RWPE2 (cell line): ENCODE data around the gene C6orf89.

Experiments used
- ATAC-seq: fragments of 200-7000 bp; cut with Tn5 transposase; 3 replicates; pipeline ENCODE4 v1.9.1; 2021; ENCODE audit warnings: low read depth
- DNase-seq: peaks from one replicate; pipeline ENCODE4 v3.0.0-alpha.2; 2020; ENCODE audit warnings: low spot score
- H3K27ac ChIP-seq: fragments of 450-650 bp; 2 replicates; pipeline ENCODE4 v1.5.1; 2017; ENCODE audit warnings: mild to moderate bottlenecking; ENCODE audit not compliant: poor library complexity, severe bottlenecking
- H3K27me3 ChIP-seq: fragments of 250-450 bp; sonication (Bioruptor Pico); 2 replicates; pipeline ENCODE4 v1.5.1; 2021; ENCODE audit warnings: mild to moderate bottlenecking, moderate library complexity; ENCODE audit not compliant: insufficient read depth, poor library complexity, severe bottlenecking
- H3K36me3 ChIP-seq: fragments of 250-450 bp; sonication (Bioruptor Pico); 2 replicates; pipeline ENCODE4 v1.5.1; 2020; ENCODE audit warnings: low read depth, mild to moderate bottlenecking, moderate library complexity
- H3K4me1 ChIP-seq: fragments of 250-450 bp; sonication (Bioruptor Pico); 2 replicates; pipeline ENCODE4 v1.5.1; 2021; ENCODE audit warnings: mild to moderate bottlenecking, moderate library complexity; ENCODE audit not compliant: insufficient read depth, poor library complexity, severe bottlenecking
- H3K4me3 ChIP-seq: fragments of 250-450 bp; sonication (Bioruptor Pico); 2 replicates; pipeline ENCODE4 v1.5.1; 2021; ENCODE audit warnings: mild to moderate bottlenecking, moderate library complexity; ENCODE audit not compliant: severe bottlenecking
- H3K9me3 ChIP-seq: fragments of 250-450 bp; sonication (Bioruptor Pico); 2 replicates; pipeline ENCODE4 v1.5.1; 2021; ENCODE audit warnings: mild to moderate bottlenecking, moderate library complexity; ENCODE audit not compliant: severe bottlenecking
- TF ChIP-seq, protein P1 (sequence below): fragments of 450-650 bp; IDR thresholded peaks from one replicate; pipeline ENCODE4 v1.5.1; 2017; ENCODE audit warnings: mild to moderate bottlenecking, moderate library complexity; ENCODE audit not compliant: poor library complexity, severe bottlenecking

Gene C6orf89

DNA sequence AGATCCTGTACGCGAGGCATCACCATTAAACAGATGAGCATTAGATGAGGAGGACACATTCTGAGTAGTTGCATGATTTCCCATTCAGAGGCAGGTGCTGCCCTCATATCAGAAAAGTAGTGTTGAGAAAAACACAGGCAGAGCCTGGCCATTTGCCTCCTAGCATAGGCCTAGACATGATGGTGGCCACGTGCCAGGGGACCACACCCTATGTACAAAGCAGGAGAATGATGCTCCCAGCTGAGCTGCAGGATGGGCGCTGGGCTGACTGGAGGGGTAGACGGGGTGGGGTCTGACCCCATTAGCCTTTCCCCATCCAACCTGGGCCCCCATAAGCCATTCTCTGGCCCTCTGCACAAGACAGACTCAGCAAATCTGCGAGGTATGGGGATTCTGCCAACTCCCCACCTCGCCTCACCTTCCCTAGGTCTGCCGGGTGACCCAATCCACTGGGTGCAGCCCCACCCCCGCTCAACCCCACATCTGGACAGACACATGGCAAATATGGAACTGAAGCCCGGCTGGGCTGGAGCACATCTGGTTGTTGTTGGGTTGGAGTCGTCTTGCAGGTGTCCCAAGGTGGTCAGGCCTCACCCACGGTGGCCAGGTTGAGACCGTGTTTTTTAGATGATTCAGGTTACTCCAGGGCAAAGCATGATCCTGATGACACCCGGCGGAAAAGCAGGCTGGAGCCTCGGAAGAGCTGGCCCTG lies 82.7 kb downstream of the C6orf89 start:
- DNase-seq (no peak), ATAC-seq (peak; percentile 39; the same call in 2 of the 3 replicates)
- Histone ChIP-seq H3K27me3 (no peaks in the 10 kb centered on the region), H3K4me3 (no peak overlapping the region), H3K27ac (peak overlapping the region; percentile 20), H3K4me1 (peaks cover 17% of the 10 kb centered on the region), H3K36me3 (peaks cover 60% of the 10 kb centered on the region), H3K9me3 (no peaks in the 10 kb centered on the region)
- TF ChIP-seq, protein P1, sequence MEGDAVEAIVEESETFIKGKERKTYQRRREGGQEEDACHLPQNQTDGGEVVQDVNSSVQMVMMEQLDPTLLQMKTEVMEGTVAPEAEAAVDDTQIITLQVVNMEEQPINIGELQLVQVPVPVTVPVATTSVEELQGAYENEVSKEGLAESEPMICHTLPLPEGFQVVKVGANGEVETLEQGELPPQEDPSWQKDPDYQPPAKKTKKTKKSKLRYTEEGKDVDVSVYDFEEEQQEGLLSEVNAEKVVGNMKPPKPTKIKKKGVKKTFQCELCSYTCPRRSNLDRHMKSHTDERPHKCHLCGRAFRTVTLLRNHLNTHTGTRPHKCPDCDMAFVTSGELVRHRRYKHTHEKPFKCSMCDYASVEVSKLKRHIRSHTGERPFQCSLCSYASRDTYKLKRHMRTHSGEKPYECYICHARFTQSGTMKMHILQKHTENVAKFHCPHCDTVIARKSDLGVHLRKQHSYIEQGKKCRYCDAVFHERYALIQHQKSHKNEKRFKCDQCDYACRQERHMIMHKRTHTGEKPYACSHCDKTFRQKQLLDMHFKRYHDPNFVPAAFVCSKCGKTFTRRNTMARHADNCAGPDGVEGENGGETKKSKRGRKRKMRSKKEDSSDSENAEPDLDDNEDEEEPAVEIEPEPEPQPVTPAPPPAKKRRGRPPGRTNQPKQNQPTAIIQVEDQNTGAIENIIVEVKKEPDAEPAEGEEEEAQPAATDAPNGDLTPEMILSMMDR: no peak

DNA sequence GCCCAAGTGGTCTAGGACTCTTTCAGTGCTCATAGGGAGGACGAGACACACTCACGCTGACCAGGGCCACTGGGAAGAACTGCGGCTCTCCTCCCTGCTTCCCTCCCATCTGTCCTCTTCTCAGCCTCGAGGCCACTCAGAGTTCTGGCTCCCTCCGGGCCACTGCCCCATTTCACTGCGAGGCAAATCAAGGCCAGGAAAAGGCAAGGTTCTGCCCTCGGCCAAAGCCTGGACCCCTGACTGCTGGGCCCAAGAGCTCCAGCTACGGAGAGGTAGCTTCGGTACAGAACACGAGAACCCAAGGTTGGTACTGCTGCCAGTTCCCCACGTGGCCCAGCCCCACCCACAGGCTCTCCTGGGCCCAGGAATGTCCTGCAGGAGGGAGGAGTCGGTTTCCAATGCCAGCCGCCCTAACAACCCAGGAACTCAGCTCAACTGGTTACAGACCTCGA lies 83.5 kb downstream of the C6orf89 start:
- H3K9me3 ChIP-seq: no peaks in the 10 kb centered on the region
- H3K27ac ChIP-seq: peak overlapping the region; percentile 20
- peaks cover 69% of the 10 kb centered on the region for H3K36me3 ChIP-seq

GRCh38 chr6:36969988-36970891 lies 84.5 kb downstream of the C6orf89 start:
- Histone ChIP-seq H3K27ac (no peak overlapping the region), H3K27me3 (no peaks in the 10 kb centered on the region), H3K36me3 (peaks cover 78% of the 10 kb centered on the region), H3K4me1 (peaks cover 10% of the 10 kb centered on the region), H3K4me3 (no peak overlapping the region), H3K9me3 (no peaks in the 10 kb centered on the region)
- ATAC-seq (no peak), DNase-seq (no peak)
- TF ChIP-seq, protein P1: no peak

More for the DNA sequence above, 83.5 kb downstream of the C6orf89 start:
- no peak for DNase-seq
- ATAC-seq: peak; percentile 47; the same call in 2 of the 3 replicates
- Histone ChIP-seq H3K27me3 (no peaks in the 10 kb centered on the region), H3K4me1 (peaks cover 10% of the 10 kb centered on the region), H3K4me3 (no peak overlapping the region)
- TF ChIP-seq, protein P1: no peak

- DNase-seq (no peak), ATAC-seq (no peak)
- H3K4me3 ChIP-seq: no peak overlapping the region
- no peaks in the 10 kb centered on the region for H3K27me3 ChIP-seq
- H3K4me1 ChIP-seq: peaks cover 10% of the 10 kb centered on the region
- no peak overlapping the region for H3K27ac ChIP-seq
- H3K36me3 ChIP-seq: peaks cover 88% of the 10 kb centered on the region
- TF ChIP-seq, protein P1: no peak
- H3K9me3 ChIP-seq: no peaks in the 10 kb centered on the region
These were observed 85.4 kb downstream of the C6orf89 start for GRCh38 chr6:36970892-36971842.
